HepG2 (cell line): Measurements from ENCODE around the gene IRS2. TPM values are rescaled to one million over a fixed set of nuclear protein-coding genes. Genes with fewer than 3 reads are reported as not detected.

ENCODE experiments used
- ATAC-seq: fragments of 200-7000 bp; cut with Tn5 transposase; 3 replicates; pipeline ENCODE4 v1.9.1; 2020; ENCODE audit warnings: mild to moderate bottlenecking, moderate library complexity
- BruUV-seq: library from RNA; stranded (reverse); fragments of 400-500 nt; replicated peaks from 2 replicates; lab custom pipeline; 2021; lab: Mats Ljungman, UMichigan
- CTCF ChIA-PET: fragments of 300-600 bp; formaldehyde crosslinking; extraction: SDS; loops from one replicate; lab custom pipeline; 2021; ENCODE audit warnings: low total read pairs, inconsistent platforms, low intra/inter-chr PET ratio; lab: Yijun Ruan, JAX
- POLR2A ChIA-PET: fragments of 350-600 bp; sonication (Branson Sonifier 250); formaldehyde crosslinking; loops from one replicate; lab custom pipeline; 2020; ENCODE audit warnings: antibody characterized with exemption, inconsistent platforms; lab: Yijun Ruan, JAX
- DNase-seq: peaks from one replicate; pipeline ENCODE4 v3.0.0-alpha.2; 2015; ENCODE audit warnings: low spot score
- FAIRE-seq: peaks from 3 replicates; lab custom pipeline; 2011; peaks lifted over from hg19 to GRCh38; lab: Jason Lieb, UNC
- H2AFZ ChIP-seq: one replicate; pipeline ENCODE4 v1.6.1; 2011; ENCODE audit warnings: low read length, inconsistent platforms
- H3K27ac ChIP-seq: fragments of 300-600 bp; 3 replicates; pipeline ENCODE4 v1.8.0; 2011; ENCODE audit warnings: mixed run types, mild to moderate bottlenecking, mixed read lengths, low read length, inconsistent platforms; ENCODE audit not compliant: insufficient read depth; ENCODE audit errors: extremely low read length
- H3K27me3 ChIP-seq, 2 experiments: fragments of 200-600 bp in 1 of 2; 2 replicates in 1 of 2; 3 replicates in 1 of 2; pipeline versions ENCODE4 v1.6.0 to v1.8.0; 2011; ENCODE audit warnings: low read length in 2 of 2, mild to moderate bottlenecking in 2 of 2, moderate library complexity in 2 of 2, inconsistent platforms in 1 of 2; ENCODE audit not compliant: insufficient read depth in 2 of 2, control insufficient read depth in 1 of 2
- H3K36me3 ChIP-seq, 2 experiments: fragments of 200-600 bp in 1 of 2; replicated peaks in 1 of 2; 2 replicates in 1 of 2; 3 replicates in 1 of 2; pipeline versions ENCODE4 v1.5.1 to v1.8.0; 2011; ENCODE audit warnings: low read length in 2 of 2, inconsistent platforms in 1 of 2; ENCODE audit not compliant: insufficient read depth in 2 of 2, control insufficient read depth in 1 of 2
- H3K4me1 ChIP-seq: 2 replicates; pipeline ENCODE4 v1.5.1; 2012; ENCODE audit warnings: low read length, inconsistent platforms; ENCODE audit not compliant: insufficient read depth
- H3K4me2 ChIP-seq: 2 replicates; pipeline ENCODE4 v1.6.0; 2011; ENCODE audit warnings: low read depth, low read length, inconsistent platforms
- H3K4me3 ChIP-seq, 3 experiments: fragments of 200-600 bp in 1 of 3; sonication (generic), shearing (Covaris generic) in 1 of 3; replicated peaks in 1 of 3; 2 replicates each; pipeline ENCODE4 v1.5.1; 2011 to 2016; ENCODE audit warnings: low read length in 3 of 3, inconsistent platforms in 2 of 3, low read depth in 2 of 3, mild to moderate bottlenecking in 2 of 3, control low read depth in 1 of 3, mixed read lengths in 1 of 3; ENCODE audit not compliant: insufficient read depth in 1 of 3
- H3K79me2 ChIP-seq: one replicate; pipeline ENCODE4 v1.6.1; 2011; ENCODE audit warnings: low read length, inconsistent platforms; ENCODE audit not compliant: insufficient read depth
- H3K9ac ChIP-seq: 2 replicates; pipeline ENCODE4 v1.6.0; 2011; ENCODE audit warnings: mild to moderate bottlenecking, low read depth, low read length, inconsistent platforms; ENCODE audit not compliant: insufficient read depth
- H3K9me3 ChIP-seq: 2 replicates; pipeline ENCODE4 v1.5.1; 2012; ENCODE audit warnings: mild to moderate bottlenecking, low read length
- H4K20me1 ChIP-seq: 2 replicates; pipeline ENCODE4 v1.6.0; 2011; ENCODE audit warnings: inconsistent platforms, mild to moderate bottlenecking, low read length, moderate library complexity; ENCODE audit not compliant: insufficient read depth
- EP300 ChIP-seq, 3 experiments: sonication (generic) in 1 of 3; formaldehyde crosslinking in 1 of 3; IDR thresholded peaks; 2 replicates each; pipeline versions ENCODE4 v1.5.1 to v1.6.1; 2011 to 2020; ENCODE audit warnings: low read depth in 2 of 3, low read length in 2 of 3, borderline replicate concordance in 1 of 3, improper control_type of control experiment in 1 of 3, mild to moderate bottlenecking in 1 of 3, missing genetic modification reagents in 1 of 3, moderate library complexity in 1 of 3
- FOXC1 ChIP-seq: sonication (generic); formaldehyde crosslinking; IDR thresholded peaks from 2 replicates; pipeline ENCODE4 v1.8.0; 2022; ENCODE audit warnings: mild to moderate bottlenecking, missing genetic modification reagents, borderline replicate concordance
- GFI1 ChIP-seq: sonication (generic); formaldehyde crosslinking; IDR thresholded peaks from 2 replicates; pipeline ENCODE4 v1.5.0; 2020; ENCODE audit warnings: missing genetic modification reagents, mild to moderate bottlenecking, borderline replicate concordance
- IRX3 ChIP-seq: sonication (generic); formaldehyde crosslinking; IDR thresholded peaks from 2 replicates; pipeline ENCODE4 v1.8.1; 2023; ENCODE audit warnings: mild to moderate bottlenecking, low read depth, missing genetic modification reagents, borderline replicate concordance
- SSRP1 ChIP-seq: IDR thresholded peaks from 2 replicates; pipeline ENCODE4 v1.6.1; 2016; ENCODE audit warnings: control low read depth
- ZNF205 ChIP-seq: IDR thresholded peaks from 2 replicates; pipeline ENCODE4 v1.6.1; 2018; ENCODE audit warnings: missing biosample characterization, missing genetic modification reagents
- ZNF747 ChIP-seq: sonication (generic); formaldehyde crosslinking; IDR thresholded peaks from 2 replicates; pipeline ENCODE4 v1.8.1; 2023; ENCODE audit warnings: missing genetic modification reagents, mild to moderate bottlenecking, borderline replicate concordance
- ZNF83 ChIP-seq: sonication (generic); formaldehyde crosslinking; IDR thresholded peaks from 2 replicates; pipeline ENCODE4 v1.4.0; 2020; ENCODE audit warnings: missing genetic modification reagents, mild to moderate bottlenecking, borderline replicate concordance
- WGBS: methylation state at CpG from one replicate; pipeline ENCODE4 v1.1.6; 2017; ENCODE audit warnings: low lambda C conversion rate; 5-methylcytosine and 5-hydroxymethylcytosine counted together
- in situ Hi-C: cut with HindIII; loops from 2 replicates; pipeline ENCODE4 v1.10.0; 2017; ENCODE audit warnings: low pct_unique_long_range_greater_than_20kb; ENCODE audit not compliant: extremely low pct_ligation_motif_present
- intact Hi-C: fragments of 100-400 bp; cut with micrococcal nuclease; formaldehyde crosslinking; loops from one replicate; pipeline ENCODE4 v1.10.0; 2022; ENCODE audit not compliant: unreplicated experiment
- polyA plus RNA-seq, 8 experiments: library from polyadenylated mRNA; depleted of rRNA in 3 of 8; stranded (reverse) in 7 of 8; unstranded in 1 of 8; fragments of >200 nt; fragmentation: Illumina TruSeq in 4 of 8; extraction: Trizol in 4 of 8; gene quantifications; 2 replicates each; pipeline versions ENCODE4 v1.2.1 to v1.2.3, GENCODE V29; 2011 to 2016; ENCODE audit warnings: low read depth in 4 of 8, missing spikeins in 1 of 8, mixed read lengths in 1 of 8; ENCODE audit not compliant: insufficient read depth in 1 of 8
- total RNA-seq, 5 experiments: library from RNA; depleted of rRNA; stranded (reverse); fragments of >200 nt; fragmentation: Illumina TruSeq; extraction: Trizol; gene quantifications; 2 replicates each; pipeline ENCODE4 v1.2.3, GENCODE V29; 2016; ENCODE audit warnings: low read depth in 1 of 5
- TF ChIP-seq, protein P1 (sequence below): sonication (generic); formaldehyde crosslinking; IDR thresholded peaks from 2 replicates; pipeline ENCODE4 v1.5.0; 2020; ENCODE audit warnings: missing genetic modification reagents
- TF ChIP-seq, protein P2 (sequence below), 2 experiments: sonication (generic) in 1 of 2; formaldehyde crosslinking in 1 of 2; IDR thresholded peaks; 2 replicates each; pipeline versions ENCODE4 v1.4.0 to v1.6.1; 2016 to 2020; ENCODE audit warnings: borderline replicate concordance in 1 of 2, low read depth in 1 of 2, mild to moderate bottlenecking in 1 of 2, missing genetic modification reagents in 1 of 2
- TF ChIP-seq, protein P3 (sequence below): sonication (generic); formaldehyde crosslinking; IDR thresholded peaks from 2 replicates; pipeline ENCODE4 v1.5.1; 2020; ENCODE audit warnings: mild to moderate bottlenecking, moderate library complexity, missing genetic modification reagents

The IRS2 gene
- total and polyA plus RNA-seq, 2 of the 13 experiments (the other 11 are each of a cell fraction or from before 2014, with no cell fraction given) = 0.02 to 0.04 TPM

DNA sequence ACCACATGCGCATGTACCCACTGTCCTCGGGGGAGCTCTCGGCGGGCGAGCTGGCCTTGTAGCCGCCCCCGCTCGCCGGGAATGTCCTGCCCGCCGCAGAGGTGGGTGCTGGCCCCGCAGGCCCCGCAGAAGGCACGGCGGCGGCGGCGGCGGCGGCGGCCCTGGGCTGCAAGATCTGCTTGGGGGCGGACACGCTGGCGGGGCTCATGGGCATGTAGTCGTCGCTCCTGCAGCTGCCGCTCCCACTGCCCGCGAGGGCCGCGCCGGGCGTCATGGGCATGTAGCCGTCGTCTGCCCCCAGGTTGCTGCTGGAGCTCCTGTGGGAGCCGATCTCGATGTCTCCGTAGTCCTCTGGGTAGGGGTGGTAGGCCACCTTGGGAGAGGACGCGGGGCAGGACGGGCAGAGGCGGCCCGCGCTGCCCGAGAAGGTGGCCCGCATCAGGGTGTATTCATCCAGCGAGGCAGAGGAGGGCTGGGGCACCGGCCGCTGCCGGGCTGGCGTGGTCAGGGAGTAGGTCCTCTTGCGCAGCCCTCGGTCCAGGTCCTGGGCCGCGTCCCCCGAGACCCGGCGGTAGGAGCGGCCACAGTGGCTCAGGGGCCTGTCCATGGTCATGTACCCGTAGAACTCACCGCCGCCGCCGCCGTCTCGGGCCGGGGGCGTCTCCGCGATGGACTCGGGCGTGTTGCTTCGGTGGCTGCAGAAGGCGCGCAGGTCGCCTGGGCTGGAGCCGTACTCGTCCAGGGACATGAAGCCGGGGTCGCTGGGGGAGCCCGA, 2.4 kb downstream of the IRS2 start:
- H3K4me1 ChIP-seq = no peaks in the 10 kb centered on the region
- WGBS = 94% methylated on average over 30 of the region's 81 CpGs
- H3K27ac ChIP-seq = no peak overlapping the region
- no peak for FAIRE-seq
- H3K4me3 ChIP-seq = no peak overlapping the region
- in situ Hi-C loops = loop anchor here (25.0 kb wide), 1 partner anchor 822 kb away; no protein-coding TSS in a partner anchor
- H3K9me3 ChIP-seq = no peaks in the 10 kb centered on the region
- H3K27me3 ChIP-seq = peaks cover 0 to 8% of the 10 kb centered on the region in 2 experiments; a peak in 3 of 5 replicates
- CTCF ChIA-PET = no interaction called here
- H3K79me2 ChIP-seq = no peaks in the 10 kb centered on the region
- intact Hi-C loops = loop anchor here (10.0 kb wide), 1 partner anchor 529 kb away; no protein-coding TSS in a partner anchor
- no peak for ATAC-seq
- no peaks in the 10 kb centered on the region for H4K20me1 ChIP-seq
- TF ChIP-seq, protein P1, sequence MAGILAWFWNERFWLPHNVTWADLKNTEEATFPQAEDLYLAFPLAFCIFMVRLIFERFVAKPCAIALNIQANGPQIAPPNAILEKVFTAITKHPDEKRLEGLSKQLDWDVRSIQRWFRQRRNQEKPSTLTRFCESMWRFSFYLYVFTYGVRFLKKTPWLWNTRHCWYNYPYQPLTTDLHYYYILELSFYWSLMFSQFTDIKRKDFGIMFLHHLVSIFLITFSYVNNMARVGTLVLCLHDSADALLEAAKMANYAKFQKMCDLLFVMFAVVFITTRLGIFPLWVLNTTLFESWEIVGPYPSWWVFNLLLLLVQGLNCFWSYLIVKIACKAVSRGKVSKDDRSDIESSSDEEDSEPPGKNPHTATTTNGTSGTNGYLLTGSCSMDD (CRISPR knock-in tag) = no peak
- TF ChIP-seq, protein P2, sequence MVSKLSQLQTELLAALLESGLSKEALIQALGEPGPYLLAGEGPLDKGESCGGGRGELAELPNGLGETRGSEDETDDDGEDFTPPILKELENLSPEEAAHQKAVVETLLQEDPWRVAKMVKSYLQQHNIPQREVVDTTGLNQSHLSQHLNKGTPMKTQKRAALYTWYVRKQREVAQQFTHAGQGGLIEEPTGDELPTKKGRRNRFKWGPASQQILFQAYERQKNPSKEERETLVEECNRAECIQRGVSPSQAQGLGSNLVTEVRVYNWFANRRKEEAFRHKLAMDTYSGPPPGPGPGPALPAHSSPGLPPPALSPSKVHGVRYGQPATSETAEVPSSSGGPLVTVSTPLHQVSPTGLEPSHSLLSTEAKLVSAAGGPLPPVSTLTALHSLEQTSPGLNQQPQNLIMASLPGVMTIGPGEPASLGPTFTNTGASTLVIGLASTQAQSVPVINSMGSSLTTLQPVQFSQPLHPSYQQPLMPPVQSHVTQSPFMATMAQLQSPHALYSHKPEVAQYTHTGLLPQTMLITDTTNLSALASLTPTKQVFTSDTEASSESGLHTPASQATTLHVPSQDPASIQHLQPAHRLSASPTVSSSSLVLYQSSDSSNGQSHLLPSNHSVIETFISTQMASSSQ (IDR thresholded peaks at IDR 0.05; ENCODE audit: low read depth) = no peak
- TF ChIP-seq, protein P2 (CRISPR knock-in tag; IDR thresholded peaks at IDR 0.05; ENCODE audit: borderline replicate concordance) = no peak
- TF ChIP-seq GFI1 (no peak), FOXC1 (CRISPR knock-in tag) (no peak), EP300 (IDR thresholded peaks at IDR 0.05; ENCODE audit: low read depth in 2 of 2, low read length in 2 of 2) (no peak), EP300 (CRISPR knock-in tag; IDR thresholded peaks at IDR 0.05; ENCODE audit: borderline replicate concordance) (no peak), ZNF747 (CRISPR knock-in tag) (no peak), IRX3 (CRISPR knock-in tag) (no peak), ZNF83 (no peak), ZNF205 (no peak), SSRP1 (CRISPR knock-in tag) (no peak)
- TF ChIP-seq, protein P3, sequence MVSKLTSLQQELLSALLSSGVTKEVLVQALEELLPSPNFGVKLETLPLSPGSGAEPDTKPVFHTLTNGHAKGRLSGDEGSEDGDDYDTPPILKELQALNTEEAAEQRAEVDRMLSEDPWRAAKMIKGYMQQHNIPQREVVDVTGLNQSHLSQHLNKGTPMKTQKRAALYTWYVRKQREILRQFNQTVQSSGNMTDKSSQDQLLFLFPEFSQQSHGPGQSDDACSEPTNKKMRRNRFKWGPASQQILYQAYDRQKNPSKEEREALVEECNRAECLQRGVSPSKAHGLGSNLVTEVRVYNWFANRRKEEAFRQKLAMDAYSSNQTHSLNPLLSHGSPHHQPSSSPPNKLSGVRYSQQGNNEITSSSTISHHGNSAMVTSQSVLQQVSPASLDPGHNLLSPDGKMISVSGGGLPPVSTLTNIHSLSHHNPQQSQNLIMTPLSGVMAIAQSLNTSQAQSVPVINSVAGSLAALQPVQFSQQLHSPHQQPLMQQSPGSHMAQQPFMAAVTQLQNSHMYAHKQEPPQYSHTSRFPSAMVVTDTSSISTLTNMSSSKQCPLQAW (CRISPR knock-in tag) = no peak
- H3K4me2 ChIP-seq = no peak overlapping the region
- H3K9ac ChIP-seq = no peak overlapping the region
- no peak for DNase-seq
- no peak overlapping the region for H2AFZ ChIP-seq
- no peaks in the 10 kb centered on the region for H3K36me3 ChIP-seq
- POLR2A ChIA-PET = no interaction called here
- no TSS peak for BruUV-seq
